Measurements from ENCODE around the gene SLC5A5. TPM values are rescaled to one million over a fixed set of nuclear protein-coding genes. Genes with fewer than 3 reads are reported as not detected.
A peak's percentile ranks its signal among the peaks of the same experiment; 100 is the strongest.

SLC5A5 gene
- total and polyA plus RNA-seq, 11 donors = not detected

- peaks cover 0 to 41% (median 19%) of the 10 kb centered on the region in 9 donors for H3K36me3 ChIP-seq
- intact Hi-C loops (cut with DNase I) = loop anchor here in 1 of 10 donors (5.0 kb wide), 1 partner anchor 114 kb away; no protein-coding TSS in a partner anchor
Observed at GRCh38 chr19:17943274-17944221, 71.8 kb downstream of the SLC5A5 start.

DNA sequence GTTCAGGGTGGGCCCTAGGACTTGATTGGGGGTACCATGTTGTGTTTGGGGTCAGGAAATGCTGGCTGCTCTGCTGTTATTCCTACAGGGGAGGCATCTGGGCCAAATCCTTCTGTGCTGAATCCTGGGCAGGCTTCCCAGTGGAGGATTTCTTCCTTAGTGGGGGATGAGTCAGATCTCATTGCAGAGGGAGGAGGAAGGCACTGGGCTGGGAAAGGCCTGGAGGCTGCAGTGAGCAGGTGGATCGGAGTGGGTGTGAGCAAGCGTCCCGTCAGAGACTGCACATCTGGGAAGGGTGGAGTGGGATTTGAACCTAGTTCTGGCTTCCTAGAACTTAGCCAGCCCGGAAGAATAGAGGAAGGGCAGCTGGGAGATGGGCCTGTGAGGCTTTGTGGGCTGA, 72.6 kb downstream of the SLC5A5 start:
- ATAC-seq = peak in 1 of 4 donors; percentile 15
- Histone ChIP-seq H3K27me3 (peaks cover 0 to 14% (median 4%) of the 10 kb centered on the region in 9 donors), H3K4me3 (no peak overlapping the region), H3K27ac (no peak overlapping the region), H3K9me3 (no peaks in the 10 kb centered on the region), H3K36me3 (peaks cover 0 to 34% (median 16%) of the 10 kb centered on the region in 9 donors), H3K4me1 (peaks cover 0 to 20% (median 12%) of the 10 kb centered on the region in 12 donors)
- intact Hi-C loops (cut with DNase I) = loop anchor here in 1 of 10 donors (5.0 kb wide), 1 partner anchor 113 kb away; no protein-coding TSS in a partner anchor
- peak in 1 of 5 donors; percentile 54 for DNase-seq
- TF ChIP-seq POLR2A (IDR thresholded peaks at IDR 0.05) = no peak
- TF ChIP-seq, protein P1, sequence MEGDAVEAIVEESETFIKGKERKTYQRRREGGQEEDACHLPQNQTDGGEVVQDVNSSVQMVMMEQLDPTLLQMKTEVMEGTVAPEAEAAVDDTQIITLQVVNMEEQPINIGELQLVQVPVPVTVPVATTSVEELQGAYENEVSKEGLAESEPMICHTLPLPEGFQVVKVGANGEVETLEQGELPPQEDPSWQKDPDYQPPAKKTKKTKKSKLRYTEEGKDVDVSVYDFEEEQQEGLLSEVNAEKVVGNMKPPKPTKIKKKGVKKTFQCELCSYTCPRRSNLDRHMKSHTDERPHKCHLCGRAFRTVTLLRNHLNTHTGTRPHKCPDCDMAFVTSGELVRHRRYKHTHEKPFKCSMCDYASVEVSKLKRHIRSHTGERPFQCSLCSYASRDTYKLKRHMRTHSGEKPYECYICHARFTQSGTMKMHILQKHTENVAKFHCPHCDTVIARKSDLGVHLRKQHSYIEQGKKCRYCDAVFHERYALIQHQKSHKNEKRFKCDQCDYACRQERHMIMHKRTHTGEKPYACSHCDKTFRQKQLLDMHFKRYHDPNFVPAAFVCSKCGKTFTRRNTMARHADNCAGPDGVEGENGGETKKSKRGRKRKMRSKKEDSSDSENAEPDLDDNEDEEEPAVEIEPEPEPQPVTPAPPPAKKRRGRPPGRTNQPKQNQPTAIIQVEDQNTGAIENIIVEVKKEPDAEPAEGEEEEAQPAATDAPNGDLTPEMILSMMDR (IDR thresholded peaks at IDR 0.05) = no peak
- 71 to 91% (median 75%) methylated on average over 4 of the region's 4 CpGs for WGBS, 4 donors

More at GRCh38 chr19:17943274-17944221, 71.8 kb downstream of the SLC5A5 start:
- H3K9me3 ChIP-seq = no peaks in the 10 kb centered on the region
- H3K4me1 ChIP-seq = peaks cover 0 to 12% (median 6%) of the 10 kb centered on the region in 12 donors
- ATAC-seq (no peak), DNase-seq (no peak)
- no peak for TF ChIP-seq POLR2A (IDR thresholded peaks at IDR 0.05)
- TF ChIP-seq, protein P1 (IDR thresholded peaks at IDR 0.05) = no peak
- no peak overlapping the region for H3K4me3 ChIP-seq
- H3K27me3 ChIP-seq = peaks cover 0 to 7% (median 0%) of the 10 kb centered on the region in 9 donors
- 76 to 88% (median 85%) methylated on average over 34 to 57 of the region's 57 CpGs for WGBS, 4 donors
- H3K27ac ChIP-seq = no peak overlapping the region

Other genes starting within 250 kb of the SLC5A5 start
- gene UNC13A, start 183.6 kb upstream of the SLC5A5 start, total RNA-seq = 1 to 10 TPM in 1 of 9 donors, under 1 TPM in 7, not detected in 1; 0.02 to 1.1 (median 0.09) TPM
- gene UNC13A, start 183.6 kb upstream of the SLC5A5 start, polyA plus RNA-seq = under 1 TPM; 0.04 to 0.19 TPM
- gene MAP1S, start 152.5 kb upstream of the SLC5A5 start, total RNA-seq = 10 to 100 TPM; 19.5 to 47.9 (median 24.1) TPM
- 10 to 100 TPM; 17.1 to 20.0 TPM for gene MAP1S, start 152.5 kb upstream of the SLC5A5 start, polyA plus RNA-seq
- 1 to 10 TPM in 4 of 9 donors, under 1 TPM in 5; 0.29 to 3.3 (median 0.77) TPM for gene FCHO1, start 120.5 kb upstream of the SLC5A5 start, total RNA-seq
- under 1 TPM; 0.34 to 0.49 TPM for gene FCHO1, start 120.5 kb upstream of the SLC5A5 start, polyA plus RNA-seq
- gene B3GNT3, start 76.8 kb upstream of the SLC5A5 start, total RNA-seq = not detected
- not detected for gene B3GNT3, start 76.8 kb upstream of the SLC5A5 start, polyA plus RNA-seq
- under 1 TPM in 1 of 9 donors, not detected in 8; 0.56 TPM for gene INSL3, start 50.4 kb upstream of the SLC5A5 start, total RNA-seq
- not detected for gene INSL3, start 50.4 kb upstream of the SLC5A5 start, polyA plus RNA-seq
- gene JAK3, start 24.0 kb upstream of the SLC5A5 start, total RNA-seq = 10 to 100 TPM in 1 of 9 donors, 1 to 10 TPM in 7, under 1 TPM in 1; 0.77 to 29.2 (median 1.8) TPM
- 1 to 10 TPM in 1 of 2 donors, under 1 TPM in 1; 0.99 to 1.1 TPM for gene JAK3, start 24.0 kb upstream of the SLC5A5 start, polyA plus RNA-seq
- gene RPL18A, start 12.0 kb upstream of the SLC5A5 start, total RNA-seq = 1,000 to 10,000 TPM in 2 of 9 donors, 100 to 1,000 TPM in 7; 566 to 1,124 (median 752) TPM
- 1,000 to 10,000 TPM in 1 of 2 donors, 100 to 1,000 TPM in 1; 787 to 2,031 TPM for gene RPL18A, start 12.0 kb upstream of the SLC5A5 start, polyA plus RNA-seq
- 100 to 1,000 TPM in 1 of 9 donors, 10 to 100 TPM in 8; 45.4 to 115 (median 66.1) TPM for gene CCDC124, start 61.1 kb downstream of the SLC5A5 start, total RNA-seq
- 100 to 1,000 TPM; 157 to 195 TPM for gene CCDC124, start 61.1 kb downstream of the SLC5A5 start, polyA plus RNA-seq
- under 1 TPM in 2 of 9 donors, not detected in 7; 0.07 to 0.27 TPM for gene KCNN1, start 95.2 kb downstream of the SLC5A5 start, total RNA-seq
- gene KCNN1, start 95.2 kb downstream of the SLC5A5 start, polyA plus RNA-seq = under 1 TPM; 0.03 to 0.08 TPM
- gene ARRDC2, start 136.2 kb downstream of the SLC5A5 start, total RNA-seq = 10 to 100 TPM in 4 of 9 donors, 1 to 10 TPM in 5; 5.8 to 35.5 (median 9.9) TPM
- gene ARRDC2, start 136.2 kb downstream of the SLC5A5 start, polyA plus RNA-seq = 10 to 100 TPM; 14.9 to 26.1 TPM
- 1 to 10 TPM in 2 of 9 donors, under 1 TPM in 5, not detected in 2; 0.40 to 8.1 (median 0.66) TPM for gene IL12RB1, start 215.0 kb downstream of the SLC5A5 start, total RNA-seq
- gene IL12RB1, start 215.0 kb downstream of the SLC5A5 start, polyA plus RNA-seq = under 1 TPM; 0.19 to 0.35 TPM
- 1 to 10 TPM; 2.8 to 9.8 (median 5.2) TPM for gene MAST3, start 225.8 kb downstream of the SLC5A5 start, total RNA-seq
- gene MAST3, start 225.8 kb downstream of the SLC5A5 start, polyA plus RNA-seq = 1 to 10 TPM; 1.5 to 2.9 TPM